ENCODE results near the gene BARHL1. TPM values are rescaled to one million over a fixed set of nuclear protein-coding genes. Genes with fewer than 3 reads are reported as not detected.

Gene BARHL1
- total and polyA plus RNA-seq, 2 donors (not counting 3 experiments of a cell fraction or from before 2014, with no cell fraction given): not detected

- Histone ChIP-seq H3K4me2 (ENCODE audit: insufficient read depth, low read length) (no peak overlapping the region), H3K4me1 (ENCODE audit: control insufficient read depth, extremely low read depth, insufficient read depth, low read length) (no peaks in the 10 kb centered on the region), H3K9me3 (replicated peaks; ENCODE audit: control insufficient read depth, insufficient read depth, low read length) (no peaks in the 10 kb centered on the region), H3K9ac (replicated peaks; ENCODE audit: extremely low read depth, insufficient read depth, low read length) (no peak overlapping the region), H4K20me1 (replicated peaks; ENCODE audit: control insufficient read depth, extremely low read depth, insufficient read depth, low read length) (no peaks in the 10 kb centered on the region), H3K9me1 (replicated peaks; ENCODE audit: control insufficient read depth, extremely low read depth, insufficient read depth, low read length) (no peaks in the 10 kb centered on the region), H3K27ac (ENCODE audit: insufficient read depth, low read depth, low read length) (no peak overlapping the region), H3K36me3 (ENCODE audit: control insufficient read depth in 2 of 2, extremely low read depth in 1 of 2, insufficient read depth in 2 of 2, low read length in 2 of 2) (peaks cover under 1 to 2% of the 10 kb centered on the region in 2 experiments), H3K79me2 (ENCODE audit: control insufficient read depth, insufficient read depth, low read length) (no peaks in the 10 kb centered on the region), H3K4me3 (replicated peaks in 1 of 3; ENCODE audit: insufficient read depth in 1 of 3, low read depth in 1 of 3, low read length in 3 of 3) (no peak overlapping the region), H2AFZ (ENCODE audit: low read depth, low read length) (no peak overlapping the region), H3K27me3 (ENCODE audit: control insufficient read depth in 2 of 2, insufficient read depth in 2 of 2, low read length in 2 of 2) (no peaks in the 10 kb centered on the region)
- no TSS peak for BruUV-seq (replicated peaks)
- no peak for DNase-seq (ENCODE audit: low read depth, low spot score)
- dilution Hi-C loops (cut with MboI; ENCODE audit: extremely low pct_ligation_motif_present, low sequenced_read_pairs) (no loop called here), intact Hi-C loops (cut with micrococcal nuclease) (no loop called here)
- TF ChIP-seq MAX (IDR thresholded peaks at IDR 0.05; ENCODE audit: insufficient read depth, insufficient read length) (no peak), EZH2 (IDR thresholded peaks at IDR 0.05; ENCODE audit: borderline replicate concordance, low read depth, low read length, severe bottlenecking) (no peak), FOS (IDR thresholded peaks at IDR 0.05; ENCODE audit: borderline replicate concordance, insufficient read depth, low read length) (no peak), CTCF (IDR thresholded peaks at IDR 0.05; ENCODE audit: extremely low read depth in 1 of 2, insufficient read depth in 1 of 2, low read depth in 1 of 2, low read length in 2 of 2) (no peak), POLR2AphosphoS5 (IDR thresholded peaks at IDR 0.05; ENCODE audit: insufficient read depth, low read depth, low read length) (no peak), JUN (IDR thresholded peaks at IDR 0.05; ENCODE audit: borderline replicate concordance, insufficient read depth, insufficient read length, low read depth) (no peak), MYC (IDR thresholded peaks at IDR 0.05; ENCODE audit: low read depth, low read length) (no peak), GATA2 (IDR thresholded peaks at IDR 0.05; ENCODE audit: insufficient read depth, insufficient read length, low read depth, low read length) (no peak), POLR2A (IDR thresholded peaks at IDR 0.05; ENCODE audit: low read depth, low read length) (no peak)
- POLR2A ChIA-PET: no interaction called here
- CTCF ChIA-PET: interaction anchor here (1.3 kb wide), 1 partner anchor 11 kb away, joined by 4 read pairs; no protein-coding TSS in a partner anchor
- no peak for FAIRE-seq
Measured at GRCh38 chr9:132600326-132600984, 18.0 kb downstream of the BARHL1 start.

Data from endothelial cell of umbilical vein (primary cell).